Epithelial cell of esophagus (primary cell): ENCODE measurements around the gene MATN1.

Experiments
- DNase-seq: peaks from one replicate; pipeline ENCODE4 v3.0.0; 2010; ENCODE audit warnings: low read depth
- H3K4me3 ChIP-seq: 2 replicates; pipeline ENCODE4 v1.5.1; 2011; ENCODE audit warnings: mild to moderate bottlenecking, low read length, control low read depth
- CTCF ChIP-seq: IDR thresholded peaks from 2 replicates; pipeline ENCODE4 v1.5.1; 2011; ENCODE audit warnings: low read depth, mild to moderate bottlenecking, low read length, control low read depth, inconsistent platforms; ENCODE audit not compliant: insufficient read depth; ENCODE audit errors: missing control alignments

MATN1 gene

GRCh38 chr1:30718636-30719405 is 4.6 kb downstream of the MATN1 start:
- TF ChIP-seq CTCF: peak; percentile 83
- DNase-seq: peak; percentile 97
- peak overlapping the region; percentile 67 for H3K4me3 ChIP-seq

- DNase-seq: peak; percentile 97
- peak overlapping the region; percentile 45 for H3K4me3 ChIP-seq
- TF ChIP-seq CTCF: no peak
These were observed 5.2 kb downstream of the MATN1 start for GRCh38 chr1:30718091-30718635.

GRCh38 chr1:30716646-30717045 is 6.7 kb downstream of the MATN1 start:
- no peak for TF ChIP-seq CTCF
- no peak overlapping the region for H3K4me3 ChIP-seq
- DNase-seq: no peak

DNA sequence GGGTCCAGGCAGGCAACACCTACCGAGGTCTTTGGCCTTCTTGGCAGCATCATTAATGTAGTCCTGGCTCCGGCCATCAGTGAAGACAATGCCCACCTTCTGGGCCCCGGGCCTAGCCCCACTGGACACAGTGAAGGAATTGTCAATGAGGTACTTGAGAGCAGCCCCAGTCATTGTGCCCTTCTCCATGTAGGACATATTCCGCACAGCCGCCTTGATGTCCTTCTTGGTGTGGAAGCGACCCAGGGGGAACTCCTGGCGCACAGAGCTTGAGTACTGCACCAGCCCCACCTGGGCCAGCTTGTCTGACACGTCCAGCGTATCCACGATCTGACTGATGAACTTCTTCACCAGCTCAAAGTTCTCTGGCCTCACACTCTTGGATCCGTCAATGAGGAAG is 7.5 kb downstream of the MATN1 start:
- TF ChIP-seq CTCF: no peak
- no peak overlapping the region for H3K4me3 ChIP-seq
- no peak for DNase-seq

GRCh38 chr1:30715216-30715615 is 8.2 kb downstream of the MATN1 start:
- TF ChIP-seq CTCF: peak; percentile 51
- DNase-seq: no peak
- H3K4me3 ChIP-seq: no peak overlapping the region

GRCh38 chr1:30714536-30715090 is 8.8 kb downstream of the MATN1 start:
- peak; percentile 58 for DNase-seq
- TF ChIP-seq CTCF: no peak
- H3K4me3 ChIP-seq: no peak overlapping the region
